Measurements from ENCODE around the gene SAP30BP.

Gene SAP30BP

DNA sequence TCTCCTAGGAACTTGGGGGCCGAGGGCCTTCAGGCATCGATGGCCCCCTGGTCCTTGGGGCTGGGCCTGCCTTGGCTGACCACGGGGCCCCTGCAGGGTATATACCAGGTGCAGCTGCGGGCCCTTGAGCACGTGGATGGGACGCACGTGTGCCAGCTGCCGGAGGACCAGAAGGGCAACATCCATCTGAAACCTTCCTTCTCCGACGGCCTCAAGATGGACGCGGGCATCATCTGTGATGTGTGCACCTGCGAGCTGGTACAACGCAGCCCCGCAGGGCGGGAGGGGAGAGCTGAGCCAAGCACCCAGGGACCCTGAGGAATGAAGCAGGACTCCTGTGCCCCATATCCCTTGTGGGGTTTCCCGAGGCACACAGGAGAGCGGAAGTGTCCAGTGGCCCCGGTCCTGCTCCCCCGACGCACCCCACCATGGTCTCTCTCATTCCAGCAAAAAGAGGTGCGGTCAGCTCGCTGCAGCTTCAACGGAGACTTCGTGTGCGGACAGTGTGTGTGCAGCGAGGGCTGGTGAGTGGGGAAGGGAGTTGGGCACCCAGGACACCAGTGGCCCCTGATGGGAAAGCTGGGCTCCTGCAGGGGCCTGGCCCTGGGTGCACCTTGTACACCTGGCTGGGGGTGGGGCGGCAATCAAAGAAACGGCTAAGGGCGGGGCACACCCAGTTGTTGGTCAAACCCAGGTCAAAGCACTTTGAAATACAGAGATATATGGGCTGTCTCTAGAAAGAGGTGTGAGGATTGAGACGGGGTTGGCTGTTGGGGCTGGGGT is 64.8 kb downstream of the SAP30BP start:
- TF ChIP-seq, protein P1, sequence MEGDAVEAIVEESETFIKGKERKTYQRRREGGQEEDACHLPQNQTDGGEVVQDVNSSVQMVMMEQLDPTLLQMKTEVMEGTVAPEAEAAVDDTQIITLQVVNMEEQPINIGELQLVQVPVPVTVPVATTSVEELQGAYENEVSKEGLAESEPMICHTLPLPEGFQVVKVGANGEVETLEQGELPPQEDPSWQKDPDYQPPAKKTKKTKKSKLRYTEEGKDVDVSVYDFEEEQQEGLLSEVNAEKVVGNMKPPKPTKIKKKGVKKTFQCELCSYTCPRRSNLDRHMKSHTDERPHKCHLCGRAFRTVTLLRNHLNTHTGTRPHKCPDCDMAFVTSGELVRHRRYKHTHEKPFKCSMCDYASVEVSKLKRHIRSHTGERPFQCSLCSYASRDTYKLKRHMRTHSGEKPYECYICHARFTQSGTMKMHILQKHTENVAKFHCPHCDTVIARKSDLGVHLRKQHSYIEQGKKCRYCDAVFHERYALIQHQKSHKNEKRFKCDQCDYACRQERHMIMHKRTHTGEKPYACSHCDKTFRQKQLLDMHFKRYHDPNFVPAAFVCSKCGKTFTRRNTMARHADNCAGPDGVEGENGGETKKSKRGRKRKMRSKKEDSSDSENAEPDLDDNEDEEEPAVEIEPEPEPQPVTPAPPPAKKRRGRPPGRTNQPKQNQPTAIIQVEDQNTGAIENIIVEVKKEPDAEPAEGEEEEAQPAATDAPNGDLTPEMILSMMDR (IDR thresholded peaks at IDR 0.05; ENCODE audit: extremely low read depth, missing control alignments), result no peak
- DNase-seq (ENCODE audit: low spot score), result no peak

DNA sequence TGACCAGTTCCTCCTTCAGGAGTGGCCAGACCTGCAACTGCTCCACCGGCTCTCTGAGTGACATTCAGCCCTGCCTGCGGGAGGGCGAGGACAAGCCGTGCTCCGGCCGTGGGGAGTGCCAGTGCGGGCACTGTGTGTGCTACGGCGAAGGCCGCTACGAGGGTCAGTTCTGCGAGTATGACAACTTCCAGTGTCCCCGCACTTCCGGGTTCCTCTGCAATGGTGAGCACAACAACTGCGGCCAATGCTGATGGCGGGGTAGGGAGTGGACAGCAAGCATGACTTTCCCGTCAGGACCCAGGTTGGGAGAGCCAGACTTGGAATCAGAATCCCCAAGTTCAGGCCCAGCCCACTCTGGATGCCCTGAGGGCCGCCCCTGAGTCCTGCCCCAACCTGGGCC is 66.3 kb downstream of the SAP30BP start:
- no peak for DNase-seq (ENCODE audit: low spot score)
- TF ChIP-seq, protein P1 (IDR thresholded peaks at IDR 0.05; ENCODE audit: extremely low read depth, missing control alignments), result no peak

DNA sequence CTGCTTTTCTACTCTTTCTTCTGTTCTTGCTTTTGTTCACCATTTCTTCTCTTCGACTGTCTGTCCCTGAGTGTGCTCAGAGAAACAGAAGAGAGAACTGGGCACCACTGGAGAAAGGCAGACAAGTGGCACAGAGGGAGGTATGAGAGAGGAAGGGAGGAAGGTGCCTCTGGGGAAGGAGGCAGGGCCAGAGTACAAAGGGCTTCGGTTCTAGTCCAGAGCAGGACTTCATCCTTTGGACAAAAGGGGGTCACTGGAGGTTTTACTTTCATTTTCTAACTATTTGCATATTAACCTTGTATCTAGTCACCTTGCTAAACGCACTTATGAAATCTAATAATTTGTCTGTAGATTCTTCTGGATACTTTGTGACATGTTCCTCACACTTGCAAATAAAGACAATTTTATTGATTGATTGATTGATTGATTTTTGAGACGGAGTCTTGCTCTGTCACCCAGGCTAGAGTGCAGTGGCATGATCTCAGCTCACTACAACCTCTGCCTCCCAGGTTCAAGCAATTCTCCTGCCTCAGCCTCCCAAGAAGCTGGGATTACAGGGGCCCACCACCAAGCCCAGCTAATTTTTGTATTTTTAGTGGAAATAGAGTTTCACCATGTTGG is 67.6 kb downstream of the SAP30BP start:
- DNase-seq (ENCODE audit: low spot score), result peak; percentile 49
- TF ChIP-seq, protein P1 (IDR thresholded peaks at IDR 0.05; ENCODE audit: extremely low read depth, missing control alignments), result no peak

DNA sequence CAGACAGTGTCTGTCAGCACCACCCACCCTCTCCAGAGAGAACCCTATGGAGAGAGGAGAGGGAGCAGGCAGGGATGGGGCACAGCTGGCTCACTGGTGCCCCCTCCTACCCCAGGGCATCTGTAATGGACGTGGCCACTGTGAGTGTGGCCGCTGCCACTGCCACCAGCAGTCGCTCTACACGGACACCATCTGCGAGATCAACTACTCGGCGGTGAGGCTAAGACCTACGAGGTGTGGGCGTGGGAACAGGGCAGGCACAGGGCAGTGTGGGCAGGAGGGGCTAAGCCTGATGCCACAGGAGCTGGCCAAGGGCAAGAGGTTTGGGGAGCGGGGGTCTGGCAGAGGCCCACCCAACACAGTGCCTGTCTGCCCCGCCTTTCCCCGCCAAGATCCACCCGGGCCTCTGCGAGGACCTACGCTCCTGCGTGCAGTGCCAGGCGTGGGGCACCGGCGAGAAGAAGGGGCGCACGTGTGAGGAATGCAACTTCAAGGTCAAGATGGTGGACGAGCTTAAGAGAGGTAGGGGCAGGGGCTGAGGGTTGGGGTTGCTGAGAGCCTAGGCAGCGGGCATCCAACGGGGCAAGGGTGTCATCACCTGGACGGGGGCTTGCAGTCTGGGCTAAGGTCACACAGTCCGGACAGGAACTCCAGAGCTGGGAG is 69.2 kb downstream of the SAP30BP start:
- no peak for DNase-seq (ENCODE audit: low spot score)
- TF ChIP-seq, protein P1 (IDR thresholded peaks at IDR 0.05; ENCODE audit: extremely low read depth, missing control alignments), result no peak

DNA sequence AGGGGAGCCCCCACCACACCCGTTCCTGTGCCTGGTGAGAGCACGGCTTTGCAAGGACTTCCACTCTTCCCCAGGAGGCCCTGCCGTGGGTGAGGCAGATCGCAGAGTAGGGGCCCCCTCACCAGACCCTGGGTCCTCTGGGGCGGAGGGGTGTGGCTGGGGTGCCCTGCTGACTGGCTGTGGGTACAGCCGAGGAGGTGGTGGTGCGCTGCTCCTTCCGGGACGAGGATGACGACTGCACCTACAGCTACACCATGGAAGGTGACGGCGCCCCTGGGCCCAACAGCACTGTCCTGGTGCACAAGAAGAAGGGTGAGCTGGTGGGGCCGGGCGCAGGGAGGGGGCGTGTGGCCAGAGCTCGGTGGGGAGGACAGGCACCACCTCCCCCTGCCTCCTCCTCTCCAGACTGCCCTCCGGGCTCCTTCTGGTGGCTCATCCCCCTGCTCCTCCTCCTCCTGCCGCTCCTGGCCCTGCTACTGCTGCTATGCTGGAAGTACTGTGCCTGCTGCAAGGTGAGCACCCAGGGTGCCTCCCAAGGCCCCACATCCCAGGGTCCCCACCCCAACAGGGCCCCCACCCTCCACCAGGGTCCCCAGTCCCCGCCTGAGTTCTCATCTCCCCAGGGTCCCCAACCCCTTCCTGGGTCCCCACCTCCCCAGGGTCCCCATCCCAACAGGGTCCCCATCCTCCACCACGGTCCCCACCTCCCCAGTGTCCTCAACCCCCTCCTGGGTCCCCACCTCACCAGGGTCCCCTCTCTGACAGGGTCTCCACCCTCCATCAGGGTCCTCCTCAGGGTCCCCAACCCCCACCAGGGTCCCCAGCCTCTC is 70.2 kb downstream of the SAP30BP start:
- TF ChIP-seq, protein P1 (IDR thresholded peaks at IDR 0.05; ENCODE audit: extremely low read depth, missing control alignments), result no peak
- DNase-seq (ENCODE audit: low spot score), result no peak

DNA sequence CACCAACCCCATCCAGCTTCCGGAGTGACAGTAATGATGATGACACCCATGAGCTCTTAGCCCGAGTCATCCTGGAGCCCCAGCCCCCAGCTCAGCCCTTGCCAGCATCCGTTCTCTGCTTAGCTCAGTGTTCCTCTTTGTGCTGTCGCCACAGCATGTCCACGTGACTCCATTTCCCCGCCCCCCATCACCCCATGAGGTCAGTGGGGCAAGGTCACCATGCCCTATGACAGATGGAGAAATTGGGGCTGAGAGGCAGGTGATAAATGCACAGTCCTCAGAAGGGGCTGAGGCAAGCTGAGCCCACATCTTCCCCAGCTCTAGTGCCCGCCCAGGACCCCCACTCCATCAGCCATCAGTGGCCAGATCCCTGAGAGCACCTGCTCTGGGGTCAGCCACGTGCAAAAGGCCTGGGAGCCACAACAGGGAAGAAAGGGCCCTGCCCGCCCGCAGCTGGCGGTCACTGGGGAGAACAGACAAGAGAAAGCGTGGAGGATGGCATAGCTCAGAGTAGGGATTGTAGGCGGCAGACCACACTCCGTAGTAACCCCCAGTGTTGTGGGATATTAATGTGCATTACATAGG is 71.2 kb downstream of the SAP30BP start:
- peak; percentile 61 for DNase-seq (ENCODE audit: low spot score)
- TF ChIP-seq, protein P1 (IDR thresholded peaks at IDR 0.05; ENCODE audit: extremely low read depth, missing control alignments), result no peak
